Spleen (tissue), 7 donors: Measurements from ENCODE around the gene DGKH.

Source experiments
- CTCF ChIP-seq, 11 experiments: fragments of 200-600 bp in 7 of 11; fragments of 450-650 bp in 4 of 11; sonication (generic) in 4 of 11; IDR thresholded peaks in 8 of 11; conservative IDR thresholded peaks in 3 of 11; 1 replicate in 7 of 11; 2 replicates in 4 of 11; pipeline versions ENCODE4 v1.4.0 to v1.8.0; 2016 to 2021; ENCODE audit warnings: antibody characterized with exemption in 11 of 11, inconsistent platforms in 4 of 11, mild to moderate bottlenecking in 1 of 11
- POLR2AphosphoS5 ChIP-seq, 3 donors: sonication (generic); formaldehyde crosslinking; IDR thresholded peaks; one replicate each; pipeline ENCODE4 v1.5.1; 2017; ENCODE audit warnings: antibody characterized with exemption in 3 of 3
- donor health status: DM: no; HTN: no; CAD: no; lungs with moderate emphysema.
- donor health status: DM: no; HTN: no; CAD: no.
- donor health status: DM: no; HTN: no; CAD: no.

DNA sequence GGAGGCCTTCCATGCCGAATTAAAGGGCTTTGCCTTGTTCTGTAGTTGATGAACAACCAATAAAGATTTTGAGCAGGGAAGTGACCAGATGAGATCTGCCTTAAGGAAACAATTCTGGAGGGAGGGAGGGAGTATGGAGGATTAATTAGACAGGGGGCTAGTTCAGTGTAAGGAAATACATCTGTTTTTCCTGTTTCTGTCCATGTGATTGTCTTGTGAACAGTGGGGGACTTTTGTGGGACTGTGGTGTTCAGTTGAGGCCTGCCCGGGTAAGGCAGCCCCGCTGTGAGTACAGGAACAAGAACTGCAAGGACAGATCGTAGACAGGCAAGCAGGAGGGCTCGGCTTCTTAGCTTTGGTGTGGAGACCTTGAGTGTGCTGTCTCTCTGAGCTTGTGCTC is 59.0 kb downstream of the DGKH start:
- TF ChIP-seq CTCF (IDR thresholded peaks at IDR 0.05 in 8 of 11, conservative IDR thresholded peaks at IDR 0.05 in 3 of 11) (no peak), POLR2AphosphoS5 (IDR thresholded peaks at IDR 0.05) (no peak)
